RWPE2 (cell line): ENCODE measurements around the gene FOSL2.

ENCODE experiments used
- ATAC-seq: fragments of 200-7000 bp; cut with Tn5 transposase; 3 replicates; pipeline ENCODE4 v1.9.1; 2021; ENCODE audit warnings: low read depth
- DNase-seq: peaks from one replicate; pipeline ENCODE4 v3.0.0-alpha.2; 2020; ENCODE audit warnings: low spot score
- H3K27ac ChIP-seq: fragments of 450-650 bp; 2 replicates; pipeline ENCODE4 v1.5.1; 2017; ENCODE audit warnings: mild to moderate bottlenecking; ENCODE audit not compliant: poor library complexity, severe bottlenecking
- H3K27me3 ChIP-seq: fragments of 250-450 bp; sonication (Bioruptor Pico); 2 replicates; pipeline ENCODE4 v1.5.1; 2021; ENCODE audit warnings: mild to moderate bottlenecking, moderate library complexity; ENCODE audit not compliant: insufficient read depth, poor library complexity, severe bottlenecking
- H3K36me3 ChIP-seq: fragments of 250-450 bp; sonication (Bioruptor Pico); 2 replicates; pipeline ENCODE4 v1.5.1; 2020; ENCODE audit warnings: low read depth, mild to moderate bottlenecking, moderate library complexity
- H3K4me1 ChIP-seq: fragments of 250-450 bp; sonication (Bioruptor Pico); 2 replicates; pipeline ENCODE4 v1.5.1; 2021; ENCODE audit warnings: mild to moderate bottlenecking, moderate library complexity; ENCODE audit not compliant: insufficient read depth, poor library complexity, severe bottlenecking
- H3K4me3 ChIP-seq: fragments of 250-450 bp; sonication (Bioruptor Pico); 2 replicates; pipeline ENCODE4 v1.5.1; 2021; ENCODE audit warnings: mild to moderate bottlenecking, moderate library complexity; ENCODE audit not compliant: severe bottlenecking
- H3K9me3 ChIP-seq: fragments of 250-450 bp; sonication (Bioruptor Pico); 2 replicates; pipeline ENCODE4 v1.5.1; 2021; ENCODE audit warnings: mild to moderate bottlenecking, moderate library complexity; ENCODE audit not compliant: severe bottlenecking
- CTCF ChIP-seq: fragments of 450-650 bp; IDR thresholded peaks from one replicate; pipeline ENCODE4 v1.5.1; 2017; ENCODE audit warnings: mild to moderate bottlenecking, moderate library complexity; ENCODE audit not compliant: poor library complexity, severe bottlenecking

FOSL2 gene

GRCh38 chr2:28446531-28446930 lies 53.9 kb downstream of the FOSL2 start:
- no peak for TF ChIP-seq CTCF
- Histone ChIP-seq H3K4me1 (peaks cover 56% of the 10 kb centered on the region), H3K36me3 (no peaks in the 10 kb centered on the region), H3K9me3 (no peaks in the 10 kb centered on the region), H3K27me3 (no peaks in the 10 kb centered on the region), H3K27ac (peak overlapping the region; percentile 92), H3K4me3 (no peak overlapping the region)
- no peak for ATAC-seq
- no peak for DNase-seq

DNA sequence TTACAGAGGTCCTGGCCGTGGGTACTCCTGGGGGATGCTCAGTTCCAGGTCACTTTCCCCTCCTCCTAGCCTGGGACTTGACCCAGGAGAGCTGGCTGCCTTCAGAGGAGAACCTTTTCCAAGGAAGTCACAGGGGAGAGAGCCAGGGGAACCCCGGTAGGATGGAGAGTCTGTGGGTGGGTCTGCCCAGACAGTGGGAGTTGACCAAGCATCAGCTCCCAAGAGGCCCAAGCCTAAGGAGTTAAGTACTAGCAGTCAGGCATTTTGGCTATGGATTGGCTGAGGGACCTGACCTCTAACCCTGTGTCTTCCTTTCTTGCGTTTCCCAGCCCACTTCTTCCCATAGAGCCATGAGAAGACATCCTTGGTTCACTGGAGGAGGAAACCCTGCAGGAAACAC lies 54.4 kb downstream of the FOSL2 start:
- no peak overlapping the region for H3K4me3 ChIP-seq
- no peaks in the 10 kb centered on the region for H3K27me3 ChIP-seq
- DNase-seq (no peak), ATAC-seq (no peak)
- H3K27ac ChIP-seq, result peak overlapping the region; percentile 92
- no peaks in the 10 kb centered on the region for H3K9me3 ChIP-seq
- no peaks in the 10 kb centered on the region for H3K36me3 ChIP-seq
- peaks cover 56% of the 10 kb centered on the region for H3K4me1 ChIP-seq
- no peak for TF ChIP-seq CTCF

DNA sequence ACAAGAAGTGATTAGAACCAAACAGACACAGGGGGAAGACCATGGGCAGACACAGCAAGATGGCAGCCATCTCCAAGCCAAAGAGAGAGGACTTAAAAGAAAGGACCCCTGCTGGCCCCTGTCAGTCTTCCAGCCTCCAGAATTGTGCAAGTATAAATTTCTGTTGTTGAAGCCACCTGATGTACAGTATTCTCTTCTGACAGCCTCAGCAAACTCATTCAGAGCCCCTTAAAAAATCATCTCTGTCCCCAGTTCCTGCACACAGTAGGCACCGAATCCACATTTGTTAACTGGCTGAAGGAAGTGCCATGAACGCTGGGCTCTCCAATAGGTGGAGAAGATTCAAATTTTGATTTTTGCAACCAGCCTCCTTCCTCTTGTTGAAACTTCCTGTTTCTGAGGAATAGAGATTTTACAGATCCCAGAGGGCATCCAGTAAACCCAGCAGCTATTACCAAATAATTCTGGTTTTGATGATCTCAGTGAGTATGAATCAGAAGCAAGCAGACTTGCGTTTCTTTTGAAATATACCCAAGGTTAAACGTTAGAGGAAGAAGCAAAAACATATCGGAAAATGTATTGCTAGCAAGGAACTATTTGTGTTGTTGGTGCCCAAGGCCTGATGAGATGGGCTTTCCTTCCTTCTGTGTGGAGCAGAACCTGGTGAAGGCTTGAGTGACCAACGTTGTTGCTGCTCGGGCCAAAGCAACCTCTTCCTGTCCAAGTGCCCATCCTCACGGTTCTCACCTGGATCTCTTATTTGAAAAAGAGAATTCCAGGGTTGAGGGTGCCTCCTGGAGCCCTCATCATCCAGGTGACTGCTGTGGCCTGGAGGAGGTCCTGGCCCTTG lies 55.5 kb downstream of the FOSL2 start:
- Histone ChIP-seq H3K27ac (peak overlapping the region; percentile 92), H3K4me1 (peaks cover 56% of the 10 kb centered on the region), H3K27me3 (no peaks in the 10 kb centered on the region), H3K4me3 (no peak overlapping the region), H3K36me3 (no peaks in the 10 kb centered on the region), H3K9me3 (no peaks in the 10 kb centered on the region)
- DNase-seq (no peak), ATAC-seq (peak; percentile 39)
- no peak for TF ChIP-seq CTCF

DNA sequence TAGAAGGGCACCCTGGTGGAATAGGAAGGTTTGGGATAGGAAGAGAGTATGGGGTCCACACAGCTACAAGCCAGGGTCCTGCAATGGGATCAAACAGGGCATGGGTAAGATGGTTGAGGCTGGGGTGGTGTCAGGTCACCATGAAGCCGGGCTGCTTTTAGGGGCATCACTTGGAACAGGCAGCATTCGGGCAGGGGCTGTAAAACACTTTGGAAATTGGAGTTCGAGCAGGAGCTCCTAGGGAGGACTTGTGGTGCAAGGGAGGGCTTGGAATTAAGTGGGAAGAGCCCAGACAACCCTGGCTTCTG lies 56.1 kb downstream of the FOSL2 start:
- no peaks in the 10 kb centered on the region for H3K27me3 ChIP-seq
- H3K36me3 ChIP-seq, result no peaks in the 10 kb centered on the region
- no peak for DNase-seq
- peak overlapping the region; percentile 92 for H3K27ac ChIP-seq
- H3K9me3 ChIP-seq, result no peaks in the 10 kb centered on the region
- peaks cover 60% of the 10 kb centered on the region for H3K4me1 ChIP-seq
- no peak for TF ChIP-seq CTCF
- ATAC-seq, result no peak
- H3K4me3 ChIP-seq, result no peak overlapping the region

GRCh38 chr2:28449126-28449487 lies 56.4 kb downstream of the FOSL2 start:
- ATAC-seq (no peak), DNase-seq (no peak)
- no peak for TF ChIP-seq CTCF
- H3K9me3 ChIP-seq, result no peaks in the 10 kb centered on the region
- H3K27me3 ChIP-seq, result no peaks in the 10 kb centered on the region
- H3K36me3 ChIP-seq, result no peaks in the 10 kb centered on the region
- H3K27ac ChIP-seq, result peak overlapping the region; percentile 92
- H3K4me1 ChIP-seq, result peaks cover 64% of the 10 kb centered on the region
- H3K4me3 ChIP-seq, result no peak overlapping the region
